D721Med (cell line): Measurements from ENCODE around the gene CCNB1IP1.
"Not testable (repeated sequence)": the region's sequence is repeated elsewhere in the genome, so short reads cannot be mapped to it uniquely, and the experiment has no call there.

Experiments used
- DNase-seq: peaks from one replicate; pipeline ENCODE4 v3.0.0; 2011; ENCODE audit warnings: low spot score; ENCODE audit not compliant: insufficient read length
- FAIRE-seq: peaks from 2 replicates; lab custom pipeline; 2011; peaks lifted over from hg19 to GRCh38; lab: Jason Lieb, UNC
- CTCF ChIP-seq: IDR thresholded peaks from 2 replicates; pipeline ENCODE4 v1.5.1; 2012; ENCODE audit warnings: mild to moderate bottlenecking, control low read depth; ENCODE audit not compliant: insufficient read depth; ENCODE audit errors: missing control alignments

CCNB1IP1 gene

GRCh38 chr14:20295067-20295466 lies 38.0 kb downstream of the CCNB1IP1 start:
- FAIRE-seq (no peak), DNase-seq (no peak)
- TF ChIP-seq CTCF, result no peak

DNA sequence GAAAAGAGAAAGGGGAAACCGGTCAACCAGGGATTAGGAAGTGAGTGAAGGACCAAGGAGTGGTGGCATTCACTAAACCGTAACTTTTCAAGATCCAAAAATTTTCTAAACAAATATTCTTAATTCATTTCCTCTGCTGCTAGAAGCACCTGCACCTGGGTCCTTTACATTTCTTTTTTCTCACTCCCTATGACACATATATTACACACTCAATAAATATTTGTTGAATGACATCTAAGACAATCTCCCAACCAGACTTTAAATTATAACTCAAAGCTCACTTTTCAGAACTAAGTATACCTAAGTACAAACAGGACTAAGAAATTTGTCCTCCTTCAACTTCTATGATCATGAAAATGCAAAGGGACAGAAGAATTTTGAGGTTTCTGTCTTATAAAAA lies 38.4 kb downstream of the CCNB1IP1 start:
- TF ChIP-seq CTCF, result no peak
- DNase-seq (no peak), FAIRE-seq (no peak)

GRCh38 chr14:20281998-20282397 lies 51.1 kb downstream of the CCNB1IP1 start:
- DNase-seq, FAIRE-seq: not testable (repeated sequence)

DNA sequence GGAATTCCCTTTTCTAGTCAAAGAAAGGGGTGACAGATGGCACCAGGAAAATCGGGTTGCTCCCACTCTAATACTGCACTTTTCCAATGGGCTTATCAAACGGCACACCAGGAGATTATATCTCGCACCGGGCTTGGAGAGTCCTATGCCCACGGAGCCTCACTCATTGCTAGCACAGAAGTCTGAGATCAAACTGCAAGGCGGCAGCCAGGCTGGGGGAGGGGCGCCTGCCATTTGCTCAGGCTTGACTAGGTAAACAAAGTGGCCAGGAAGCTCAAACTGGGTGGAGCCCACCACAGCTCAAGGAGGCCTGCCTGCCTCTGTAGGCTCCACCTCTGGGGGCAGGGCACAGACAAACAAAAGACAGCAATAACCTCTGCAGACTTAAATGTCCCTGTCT lies 52.8 kb downstream of the CCNB1IP1 start:
- FAIRE-seq, DNase-seq: not testable (repeated sequence)

- TF ChIP-seq CTCF, result no peak
- no peak for DNase-seq
- FAIRE-seq, result no peak
These were observed 54.7 kb downstream of the CCNB1IP1 start for GRCh38 chr14:20278414-20278813.

DNA sequence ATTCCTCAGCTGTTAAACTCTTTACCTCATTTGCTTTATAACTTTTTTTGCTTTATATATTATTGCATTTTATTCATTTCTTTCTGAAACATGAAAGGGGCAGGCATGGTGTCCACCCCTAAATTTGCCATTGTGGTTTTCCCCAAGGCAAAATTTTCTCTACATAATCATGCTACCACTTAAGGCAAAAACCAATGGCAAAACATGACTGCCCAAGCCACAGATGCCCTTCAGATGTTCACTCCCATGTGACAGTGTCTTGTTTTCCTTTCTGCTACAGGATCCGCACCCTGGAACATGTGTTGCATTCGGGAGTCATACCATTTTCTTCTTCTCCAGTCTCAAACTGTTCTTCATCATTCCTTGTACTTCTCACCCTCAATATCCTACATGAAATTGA lies 55.7 kb downstream of the CCNB1IP1 start:
- no peak for TF ChIP-seq CTCF
- FAIRE-seq, result no peak
- DNase-seq, result no peak

- FAIRE-seq (no peak), DNase-seq (no peak)
- TF ChIP-seq CTCF, result no peak
These were observed 59.0 kb downstream of the CCNB1IP1 start for GRCh38 chr14:20274062-20274461.

DNA sequence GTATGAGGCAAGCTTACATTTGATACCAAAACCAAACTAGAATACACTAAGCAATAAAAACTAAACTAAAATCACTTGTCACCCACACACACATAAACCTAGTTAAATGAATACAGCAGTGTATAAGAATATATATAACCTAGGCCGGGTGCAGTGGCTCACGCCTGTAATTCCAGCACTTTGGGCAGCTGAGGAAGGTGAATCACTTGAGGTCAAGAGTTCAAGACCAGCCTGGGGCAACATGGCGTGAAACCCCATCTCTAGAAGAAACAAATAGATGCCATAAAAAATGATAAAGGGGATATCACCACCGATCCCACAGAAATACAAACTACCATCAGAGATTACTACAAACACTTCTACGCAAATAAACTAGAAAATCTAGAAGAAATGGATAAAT lies 68.7 kb downstream of the CCNB1IP1 start:
- DNase-seq, FAIRE-seq: not testable (repeated sequence)

DNA sequence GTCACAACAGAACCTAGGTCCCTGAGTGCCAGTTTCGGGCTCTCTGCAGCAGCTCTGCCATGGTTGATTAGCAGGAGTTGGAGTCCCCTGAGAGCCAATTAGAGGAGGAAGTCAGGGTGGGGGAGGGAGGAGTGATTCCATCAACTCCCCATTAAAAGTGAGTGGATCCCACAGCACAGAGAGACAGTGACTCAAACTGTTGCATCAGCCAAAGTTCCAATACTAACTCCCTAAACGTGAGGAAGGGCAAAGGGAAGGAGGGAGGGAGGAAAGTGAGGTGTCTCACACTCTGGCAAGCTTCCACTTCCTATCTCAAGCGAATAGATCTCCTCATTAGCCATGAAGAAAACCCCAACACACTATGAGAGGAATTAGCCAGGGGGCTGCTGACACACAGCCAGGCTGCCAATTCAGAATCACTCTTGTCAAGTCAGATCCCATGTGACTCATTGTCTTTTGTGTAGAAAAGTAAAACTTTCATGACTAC lies 70.4 kb downstream of the CCNB1IP1 start:
- FAIRE-seq (no peak), DNase-seq (no peak)
- no peak for TF ChIP-seq CTCF
